CD4-positive, alpha-beta memory T cell (primary cell): ENCODE measurements around the gene EPHB1. TPM values are rescaled to one million over a fixed set of nuclear protein-coding genes. Genes with fewer than 3 reads are reported as not detected.

Experiments used
- CTCF ChIA-PET: fragments of 350-600 bp; sonication (Branson Sonifier 250); formaldehyde crosslinking; loops from one replicate; lab custom pipeline; 2021; ENCODE audit warnings: inconsistent platforms; ENCODE audit not compliant: partially characterized antibody; lab: Charles Lee
- POLR2A ChIA-PET: fragments of 350-600 bp; sonication (Branson Sonifier 250); formaldehyde crosslinking; loops from one replicate; lab custom pipeline; 2021; ENCODE audit not compliant: partially characterized antibody; lab: Charles Lee
- DNase-seq, 5 donors: peaks; one replicate each; pipeline versions ENCODE4 v3.0.0 to v3.0.0-alpha.2; 2020 to 2022; ENCODE audit warnings: mixed read lengths in 1 of 5
- H3K27ac ChIP-seq: one replicate; pipeline ENCODE4 v1.7.0; 2013; ENCODE audit warnings: low read depth, low read length
- H3K27me3 ChIP-seq: 2 replicates; pipeline ENCODE4 v1.7.0; 2013; ENCODE audit warnings: mild to moderate bottlenecking, low read length, moderate library complexity; ENCODE audit not compliant: insufficient read depth
- H3K36me3 ChIP-seq: 2 replicates; pipeline ENCODE4 v1.7.0; 2013; ENCODE audit warnings: mild to moderate bottlenecking, low read length, moderate library complexity; ENCODE audit not compliant: insufficient read depth
- H3K4me1 ChIP-seq: 2 replicates; pipeline ENCODE4 v1.7.0; 2013; ENCODE audit warnings: mild to moderate bottlenecking, low read length, moderate library complexity; ENCODE audit not compliant: insufficient read depth
- H3K4me3 ChIP-seq, 2 donors: one replicate each; pipeline ENCODE4 v1.7.0; 2013; ENCODE audit warnings: low read length in 2 of 2, mild to moderate bottlenecking in 1 of 2
- H3K9me3 ChIP-seq, 2 donors: one replicate each; pipeline ENCODE4 v1.7.0; 2013; ENCODE audit warnings: low read length in 2 of 2, control low read depth in 1 of 2; ENCODE audit not compliant: control insufficient read depth in 1 of 2
- H3K27ac Mint-ChIP-seq, 7 donors: one replicate each; pipeline ENCODE4 v1.8.0; 2020 to 2021; ENCODE audit warnings: mixed read lengths in 7 of 7, mild to moderate bottlenecking in 6 of 7, inconsistent platforms in 3 of 7, moderate library complexity in 3 of 7
- H3K27me3 Mint-ChIP-seq, 2 donors: one replicate each; pipeline ENCODE4 v1.8.0; 2020 to 2021; ENCODE audit warnings: mixed read lengths in 2 of 2
- H3K36me3 Mint-ChIP-seq, 2 donors: one replicate each; pipeline ENCODE4 v1.8.0; 2020 to 2021; ENCODE audit warnings: mixed read lengths in 2 of 2, inconsistent platforms in 1 of 2, mild to moderate bottlenecking in 1 of 2
- H3K4me1 Mint-ChIP-seq, 4 donors: one replicate each; pipeline ENCODE4 v1.8.0; 2020 to 2021; ENCODE audit warnings: mixed read lengths in 4 of 4, mild to moderate bottlenecking in 1 of 4
- H3K4me3 Mint-ChIP-seq, 8 donors: one replicate each; pipeline ENCODE4 v1.8.0; 2020 to 2021; ENCODE audit warnings: mixed read lengths in 8 of 8, mild to moderate bottlenecking in 7 of 8, moderate library complexity in 6 of 8, inconsistent platforms in 3 of 8
- H3K9me3 Mint-ChIP-seq, 8 donors: one replicate each; pipeline ENCODE4 v1.8.0; 2020 to 2021; ENCODE audit warnings: mixed read lengths in 8 of 8, mild to moderate bottlenecking in 5 of 8, inconsistent platforms in 3 of 8, moderate library complexity in 1 of 8
- intact Hi-C: fragments of 100-400 bp; cut with micrococcal nuclease; formaldehyde crosslinking; loops from one replicate; pipeline ENCODE4 v1.15.1; 2023
- polyA plus RNA-seq, 2 donors: library from polyadenylated mRNA; unstranded; fragments of 300-500 nt; fragmentation: Illumina TruSeq; gene quantifications; one replicate each; pipeline ENCODE4 v1.2.3, GENCODE V29; 2021
- total RNA-seq, 2 experiments: library from RNA; stranded (reverse); gene quantifications; one replicate each; pipeline ENCODE4 v1.2.3, GENCODE V29; 2021

EPHB1 gene
- total and polyA plus RNA-seq, 4 experiments from 2014 or later = 0.30 to 0.69 (median 0.43) TPM; not detected in 1

GRCh38 chr3:134867277-134867676, 72.2 kb downstream of the EPHB1 start:
- H3K27ac Mint-ChIP-seq = no peak overlapping the region
- DNase-seq = no peak
- POLR2A ChIA-PET = no interaction called here
- no peaks in the 10 kb centered on the region for H3K4me1 ChIP-seq
- no peaks in the 10 kb centered on the region for H3K9me3 ChIP-seq
- H3K36me3 Mint-ChIP-seq = no peaks in the 10 kb centered on the region
- CTCF ChIA-PET = no interaction called here
- no peaks in the 10 kb centered on the region for H3K4me1 Mint-ChIP-seq
- peaks cover 2 to 4% of the 10 kb centered on the region in 2 donors for H3K27me3 Mint-ChIP-seq
- H3K36me3 ChIP-seq = no peaks in the 10 kb centered on the region
- no peak overlapping the region for H3K4me3 Mint-ChIP-seq
- no peaks in the 10 kb centered on the region for H3K27me3 ChIP-seq
- peaks cover 0 to 1% (median 0%) of the 10 kb centered on the region in 8 donors for H3K9me3 Mint-ChIP-seq
- intact Hi-C loops = no loop called here
- H3K4me3 ChIP-seq = no peak overlapping the region
- H3K27ac ChIP-seq = no peak overlapping the region

- no peaks in the 10 kb centered on the region for H3K4me1 Mint-ChIP-seq
Observed at GRCh38 chr3:134869153-134869726, 74.2 kb downstream of the EPHB1 start.

GRCh38 chr3:134871818-134872217, 76.8 kb downstream of the EPHB1 start:
- CTCF ChIA-PET = interaction anchor here (1.0 kb wide), 1 partner anchor 8 kb away, joined by 3 read pairs; no protein-coding TSS in a partner anchor
- intact Hi-C loops = no loop called here

More at GRCh38 chr3:134869153-134869726, 74.2 kb downstream of the EPHB1 start:
- Mint-ChIP-seq H3K27ac (no peak overlapping the region), H3K36me3 (no peaks in the 10 kb centered on the region), H3K9me3 (peaks cover 0 to 3% (median 3%) of the 10 kb centered on the region in 8 donors), H3K4me3 (no peak overlapping the region), H3K27me3 (peaks cover 2 to 7% of the 10 kb centered on the region in 2 donors)
- no peak for DNase-seq
- ChIA-PET POLR2A (no interaction called here), CTCF (no interaction called here)
- H3K27me3 ChIP-seq = no peaks in the 10 kb centered on the region
- no peaks in the 10 kb centered on the region for H3K9me3 ChIP-seq
- no peak overlapping the region for H3K27ac ChIP-seq
- no peaks in the 10 kb centered on the region for H3K36me3 ChIP-seq
- intact Hi-C loops = no loop called here
- H3K4me1 ChIP-seq = no peaks in the 10 kb centered on the region
- H3K4me3 ChIP-seq = no peak overlapping the region

GRCh38 chr3:134872440-134873388, 77.7 kb downstream of the EPHB1 start:
- Mint-ChIP-seq H3K36me3 (no peaks in the 10 kb centered on the region), H3K4me3 (no peak overlapping the region), H3K27me3 (peaks cover 0 to 6% of the 10 kb centered on the region in 2 donors), H3K27ac (no peak overlapping the region), H3K4me1 (no peaks in the 10 kb centered on the region), H3K9me3 (peaks cover 0 to 3% (median 3%) of the 10 kb centered on the region in 8 donors)
- no peak for DNase-seq
- no peaks in the 10 kb centered on the region for H3K4me1 ChIP-seq
- POLR2A ChIA-PET = no interaction called here
- no peak overlapping the region for H3K27ac ChIP-seq
- CTCF ChIA-PET = interaction anchor here (1.0 kb wide), 1 partner anchor 9 kb away, joined by 3 read pairs; no protein-coding TSS in a partner anchor
- no peaks in the 10 kb centered on the region for H3K36me3 ChIP-seq
- H3K9me3 ChIP-seq = no peaks in the 10 kb centered on the region
- no peaks in the 10 kb centered on the region for H3K27me3 ChIP-seq
- intact Hi-C loops = no loop called here
- H3K4me3 ChIP-seq = no peak overlapping the region

More at GRCh38 chr3:134871818-134872217, 76.8 kb downstream of the EPHB1 start:
- H3K27ac Mint-ChIP-seq = no peak overlapping the region
- no peaks in the 10 kb centered on the region for H3K4me1 ChIP-seq
- H3K4me3 Mint-ChIP-seq = no peak overlapping the region
- H3K4me1 Mint-ChIP-seq = no peaks in the 10 kb centered on the region
- H3K36me3 ChIP-seq = no peaks in the 10 kb centered on the region
- H3K27me3 ChIP-seq = no peaks in the 10 kb centered on the region
- POLR2A ChIA-PET = no interaction called here
- no peak for DNase-seq
- peaks cover 2 to 7% of the 10 kb centered on the region in 2 donors for H3K27me3 Mint-ChIP-seq
- H3K9me3 ChIP-seq = no peaks in the 10 kb centered on the region
- H3K4me3 ChIP-seq = no peak overlapping the region
- H3K36me3 Mint-ChIP-seq = no peaks in the 10 kb centered on the region
- H3K27ac ChIP-seq = no peak overlapping the region
- H3K9me3 Mint-ChIP-seq = peaks cover 0 to 3% (median 3%) of the 10 kb centered on the region in 8 donors

- H3K36me3 Mint-ChIP-seq = no peaks in the 10 kb centered on the region
- ChIA-PET POLR2A (no interaction called here), CTCF (no interaction called here)
- H3K9me3 Mint-ChIP-seq = peaks cover 0 to 3% (median 3%) of the 10 kb centered on the region in 8 donors
- no peaks in the 10 kb centered on the region for H3K4me1 Mint-ChIP-seq
- Histone ChIP-seq H3K9me3 (no peaks in the 10 kb centered on the region), H3K4me1 (no peaks in the 10 kb centered on the region), H3K27me3 (no peaks in the 10 kb centered on the region), H3K4me3 (no peak overlapping the region), H3K27ac (no peak overlapping the region), H3K36me3 (no peaks in the 10 kb centered on the region)
- H3K27ac Mint-ChIP-seq = no peak overlapping the region
- intact Hi-C loops = no loop called here
- H3K27me3 Mint-ChIP-seq = peaks cover 0 to 7% of the 10 kb centered on the region in 2 donors
- no peak for DNase-seq
- H3K4me3 Mint-ChIP-seq = no peak overlapping the region
Observed at GRCh38 chr3:134873789-134874188, 78.7 kb downstream of the EPHB1 start.

- H3K36me3 ChIP-seq = no peaks in the 10 kb centered on the region
- H3K4me3 ChIP-seq = no peak overlapping the region
- ChIA-PET CTCF (no interaction called here), POLR2A (no interaction called here)
- intact Hi-C loops = no loop called here
- Mint-ChIP-seq H3K4me3 (no peak overlapping the region), H3K27me3 (peaks cover 0 to 7% of the 10 kb centered on the region in 2 donors), H3K9me3 (peaks cover 0 to 3% (median 3%) of the 10 kb centered on the region in 8 donors), H3K36me3 (no peaks in the 10 kb centered on the region), H3K27ac (no peak overlapping the region), H3K4me1 (no peaks in the 10 kb centered on the region)
- DNase-seq = no peak
- no peaks in the 10 kb centered on the region for H3K9me3 ChIP-seq
- H3K4me1 ChIP-seq = no peaks in the 10 kb centered on the region
- H3K27me3 ChIP-seq = no peaks in the 10 kb centered on the region
- H3K27ac ChIP-seq = no peak overlapping the region
Observed at GRCh38 chr3:134874737-134875413, 79.8 kb downstream of the EPHB1 start.

- ChIA-PET CTCF (no interaction called here), POLR2A (no interaction called here)
- H3K36me3 ChIP-seq = no peaks in the 10 kb centered on the region
- no peaks in the 10 kb centered on the region for H3K4me1 Mint-ChIP-seq
- no peaks in the 10 kb centered on the region for H3K9me3 ChIP-seq
- no peaks in the 10 kb centered on the region for H3K4me1 ChIP-seq
- H3K27me3 Mint-ChIP-seq = peaks cover 0 to 5% of the 10 kb centered on the region in 2 donors
- H3K27ac ChIP-seq = no peak overlapping the region
- no peak for DNase-seq
- H3K36me3 Mint-ChIP-seq = no peaks in the 10 kb centered on the region
- intact Hi-C loops = no loop called here
- no peak overlapping the region for H3K4me3 ChIP-seq
- H3K27me3 ChIP-seq = no peaks in the 10 kb centered on the region
- peaks cover 0 to 3% (median 3%) of the 10 kb centered on the region in 8 donors for H3K9me3 Mint-ChIP-seq
- H3K4me3 Mint-ChIP-seq = no peak overlapping the region
- H3K27ac Mint-ChIP-seq = no peak overlapping the region
Observed at GRCh38 chr3:134876836-134877235, 81.8 kb downstream of the EPHB1 start.
